Vagina (tissue), 2 donors: ENCODE data around the gene MGAT5.

Experiments
- POLR2A ChIP-seq, 2 donors: fragments of 450-650 bp; IDR thresholded peaks; one replicate each; pipeline ENCODE4 v1.6.1; 2017; ENCODE audit warnings: antibody characterized with exemption in 2 of 2, mild to moderate bottlenecking in 2 of 2, moderate library complexity in 2 of 2
- TF ChIP-seq, protein P1 (sequence below), 3 experiments: fragments of 450-650 bp in 2 of 3; fragments of 200-600 bp in 1 of 3; sonication (generic) in 1 of 3; IDR thresholded peaks; one replicate each; pipeline ENCODE4 v1.5.1; 2017 to 2019; ENCODE audit warnings: antibody characterized with exemption in 3 of 3, mild to moderate bottlenecking in 2 of 3, moderate library complexity in 2 of 3

DNA sequence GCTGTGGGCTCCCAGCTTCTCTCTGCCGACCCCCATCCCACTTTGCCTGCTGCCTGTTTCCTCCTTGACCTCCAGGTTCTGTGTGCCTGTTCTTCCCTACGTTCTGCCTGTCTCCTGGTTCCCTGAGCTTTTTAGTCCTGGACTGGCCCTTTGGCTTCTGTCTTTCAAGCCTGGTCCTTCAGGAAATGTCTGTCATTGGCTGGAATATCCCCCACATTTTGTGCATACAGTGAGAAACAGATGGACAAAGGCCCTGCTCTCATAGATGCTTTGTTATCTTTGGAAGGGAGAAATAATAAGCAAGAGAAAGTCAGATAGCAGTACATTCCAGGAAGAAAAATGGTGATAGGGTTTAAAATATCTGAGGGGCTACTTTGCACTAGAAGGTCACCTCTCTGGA is 5.7 kb downstream of the MGAT5 start:
- no peak for TF ChIP-seq POLR2A (IDR thresholded peaks at IDR 0.05)
- TF ChIP-seq, protein P1, sequence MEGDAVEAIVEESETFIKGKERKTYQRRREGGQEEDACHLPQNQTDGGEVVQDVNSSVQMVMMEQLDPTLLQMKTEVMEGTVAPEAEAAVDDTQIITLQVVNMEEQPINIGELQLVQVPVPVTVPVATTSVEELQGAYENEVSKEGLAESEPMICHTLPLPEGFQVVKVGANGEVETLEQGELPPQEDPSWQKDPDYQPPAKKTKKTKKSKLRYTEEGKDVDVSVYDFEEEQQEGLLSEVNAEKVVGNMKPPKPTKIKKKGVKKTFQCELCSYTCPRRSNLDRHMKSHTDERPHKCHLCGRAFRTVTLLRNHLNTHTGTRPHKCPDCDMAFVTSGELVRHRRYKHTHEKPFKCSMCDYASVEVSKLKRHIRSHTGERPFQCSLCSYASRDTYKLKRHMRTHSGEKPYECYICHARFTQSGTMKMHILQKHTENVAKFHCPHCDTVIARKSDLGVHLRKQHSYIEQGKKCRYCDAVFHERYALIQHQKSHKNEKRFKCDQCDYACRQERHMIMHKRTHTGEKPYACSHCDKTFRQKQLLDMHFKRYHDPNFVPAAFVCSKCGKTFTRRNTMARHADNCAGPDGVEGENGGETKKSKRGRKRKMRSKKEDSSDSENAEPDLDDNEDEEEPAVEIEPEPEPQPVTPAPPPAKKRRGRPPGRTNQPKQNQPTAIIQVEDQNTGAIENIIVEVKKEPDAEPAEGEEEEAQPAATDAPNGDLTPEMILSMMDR (IDR thresholded peaks at IDR 0.05), result no peak
